ENCODE data around the gene MVP.

MVP gene

DNA sequence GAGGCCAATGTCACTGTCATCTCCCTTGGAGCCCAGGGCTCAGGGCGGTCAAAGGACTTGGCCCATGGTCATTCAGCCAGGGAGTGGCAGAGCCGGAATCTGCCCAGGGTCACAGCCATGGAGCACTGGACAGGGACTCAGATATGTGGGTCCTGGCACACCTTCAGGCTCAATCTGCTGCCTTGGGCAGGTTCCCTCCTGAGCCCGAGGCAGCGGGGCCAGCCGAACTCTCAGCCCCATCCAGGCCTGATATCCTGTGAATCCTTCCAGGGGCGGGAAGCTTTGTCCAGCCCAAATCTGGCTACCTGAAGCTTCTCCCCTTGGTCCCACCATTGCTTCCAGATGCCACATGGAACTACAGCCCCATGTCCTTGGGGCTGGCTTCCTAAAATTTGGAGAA, 54.9 kb downstream of the MVP start:
- no peak for DNase-seq (ENCODE audit: low read depth in 2 of 2)
- TF ChIP-seq CTCF (IDR thresholded peaks at IDR 0.05; ENCODE audit: low read depth, low read length): no peak
- no peak overlapping the region for H3K4me3 ChIP-seq (replicated peaks in 1 of 2; ENCODE audit: low read depth in 2 of 2, low read length in 2 of 2)

DNA sequence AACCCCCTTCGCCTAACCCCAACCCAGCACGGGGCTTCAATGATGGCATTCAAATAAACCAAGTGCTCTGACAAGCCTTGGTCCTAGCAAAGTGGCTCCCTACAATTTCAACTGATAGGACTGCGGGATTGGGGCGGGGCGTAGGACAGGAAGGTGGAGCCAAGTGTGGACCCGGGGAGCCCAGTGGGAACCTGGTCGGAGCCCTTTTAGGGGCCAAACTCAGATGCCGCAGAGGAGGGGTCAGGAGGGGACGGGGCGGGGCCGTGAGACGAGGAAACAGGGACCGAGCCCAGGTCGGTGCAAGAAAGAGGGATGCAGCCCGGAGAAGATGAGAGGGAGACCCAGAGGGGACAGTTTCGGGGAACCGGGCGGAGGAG, 55.9 kb downstream of the MVP start:
- TF ChIP-seq CTCF (IDR thresholded peaks at IDR 0.05; ENCODE audit: low read depth, low read length): no peak
- no peak for DNase-seq (ENCODE audit: low read depth in 2 of 2)
- H3K4me3 ChIP-seq (replicated peaks in 1 of 2; ENCODE audit: low read depth in 2 of 2, low read length in 2 of 2): peak overlapping the region; percentile 18 to 22

GRCh38 chr16:29876594-29877249, 56.5 kb downstream of the MVP start:
- DNase-seq (ENCODE audit: low read depth in 2 of 2): no peak
- peak overlapping the region; percentile 18 to 22 for H3K4me3 ChIP-seq (replicated peaks in 1 of 2; ENCODE audit: low read depth in 2 of 2, low read length in 2 of 2)

GRCh38 chr16:29877266-29877961, 57.2 kb downstream of the MVP start:
- TF ChIP-seq CTCF (IDR thresholded peaks at IDR 0.05; ENCODE audit: low read depth, low read length): no peak
- no peak overlapping the region for H3K4me3 ChIP-seq (replicated peaks in 1 of 2; ENCODE audit: low read depth in 2 of 2, low read length in 2 of 2)
- peak; percentile 32 to 35 for DNase-seq (ENCODE audit: low read depth in 2 of 2)

More at GRCh38 chr16:29876594-29877249, 56.5 kb downstream of the MVP start:
- TF ChIP-seq CTCF (IDR thresholded peaks at IDR 0.05; ENCODE audit: low read depth, low read length): no peak

DNA sequence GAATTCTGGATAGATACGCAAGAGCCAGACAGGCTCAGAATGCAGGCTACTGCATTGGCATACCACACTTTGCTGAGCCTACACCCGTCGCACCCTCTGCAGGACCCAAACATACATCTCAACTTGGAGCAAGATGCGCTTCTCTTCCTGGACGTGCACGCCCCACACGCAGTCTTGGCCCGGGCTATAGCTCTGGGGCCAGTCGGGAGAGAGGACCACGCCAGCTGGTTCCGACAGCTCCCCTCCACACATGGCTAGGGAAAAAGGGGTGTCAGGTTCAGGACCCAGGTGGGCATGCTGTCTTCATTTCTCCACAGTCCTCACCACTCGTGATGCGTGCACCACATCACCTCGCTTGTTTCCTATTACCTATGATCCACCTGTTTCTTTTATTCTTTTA, 57.9 kb downstream of the MVP start:
- no peak for TF ChIP-seq CTCF (IDR thresholded peaks at IDR 0.05; ENCODE audit: low read depth, low read length)
- H3K4me3 ChIP-seq (replicated peaks in 1 of 2; ENCODE audit: low read depth in 2 of 2, low read length in 2 of 2): no peak overlapping the region
- no peak for DNase-seq (ENCODE audit: low read depth in 2 of 2)

DNA sequence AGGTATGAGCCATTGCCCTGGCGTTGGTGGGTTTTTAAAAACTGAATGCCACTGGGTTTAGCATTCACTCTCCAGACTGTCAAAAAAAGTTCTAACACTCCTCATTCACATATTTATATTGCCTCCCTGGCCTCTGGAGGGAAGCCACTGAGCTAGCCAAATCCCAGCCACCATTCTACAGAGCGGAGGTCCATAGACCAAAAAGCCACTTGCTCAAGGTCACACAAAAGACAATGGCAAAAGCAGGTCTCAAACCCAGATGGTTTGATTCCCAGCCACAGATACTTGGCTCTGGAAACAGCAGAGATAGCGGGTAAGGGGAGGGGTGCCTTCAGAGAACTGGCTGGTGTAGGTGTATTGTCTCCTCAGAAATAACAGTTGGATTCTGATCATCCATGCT, 60.8 kb downstream of the MVP start:
- DNase-seq (ENCODE audit: low read depth in 2 of 2): no peak
- no peak overlapping the region for H3K4me3 ChIP-seq (replicated peaks in 1 of 2; ENCODE audit: low read depth in 2 of 2, low read length in 2 of 2)
- no peak for TF ChIP-seq CTCF (IDR thresholded peaks at IDR 0.05; ENCODE audit: low read depth, low read length)
